Fibroblast of the aortic adventitia (primary cell): ENCODE data around the gene GPR161. TPM values are rescaled to one million over a fixed set of nuclear protein-coding genes. Genes with fewer than 3 reads are reported as not detected.
A peak's percentile ranks its signal among the peaks of the same experiment; 100 is the strongest.
"Not testable (repeated sequence)": the region's sequence is repeated elsewhere in the genome, so short reads cannot be mapped to it uniquely, and the experiment has no call there.

Experiments
- DNase-seq: peaks from one replicate; pipeline ENCODE4 v3.0.0-alpha.2; 2010; ENCODE audit warnings: low read depth
- H3K4me3 ChIP-seq: 2 replicates; pipeline ENCODE4 v1.5.1; 2011; ENCODE audit warnings: low read depth, mild to moderate bottlenecking, control low read depth, low read length, moderate library complexity
- CTCF ChIP-seq: IDR thresholded peaks from 2 replicates; pipeline ENCODE4 v1.5.1; 2011; ENCODE audit warnings: mild to moderate bottlenecking, low read length, control low read depth, inconsistent platforms; ENCODE audit not compliant: insufficient read depth
- total RNA-seq: library from RNA; depleted of rRNA; stranded (reverse); fragments of >200 nt; gene quantifications from 2 replicates; pipeline ENCODE4 v1.2.3, GENCODE V29; 2012; ENCODE audit warnings: low replicate concordance

Gene GPR161
- total RNA-seq, 1 donor: 12.3 TPM

- TF ChIP-seq CTCF: no peak
- H3K4me3 ChIP-seq: no peak overlapping the region
- no peak for DNase-seq
Observed at GRCh38 chr1:168065506-168065905, 71.2 kb downstream of the GPR161 start.

GRCh38 chr1:168064216-168064615 is 72.5 kb downstream of the GPR161 start:
- H3K4me3 ChIP-seq: no peak overlapping the region

GRCh38 chr1:168057921-168058320 is 78.8 kb downstream of the GPR161 start:
- no peak for TF ChIP-seq CTCF
- peak; percentile 41 for DNase-seq
- no peak overlapping the region for H3K4me3 ChIP-seq

More at GRCh38 chr1:168064216-168064615, 72.5 kb downstream of the GPR161 start:
- no peak for TF ChIP-seq CTCF
- DNase-seq: no peak

- no peak for TF ChIP-seq CTCF
- DNase-seq: no peak
- H3K4me3 ChIP-seq: no peak overlapping the region
Observed at GRCh38 chr1:168057355-168057754, 79.4 kb downstream of the GPR161 start.

- DNase-seq, H3K4me3 ChIP-seq: not testable (repeated sequence)
Observed at GRCh38 chr1:168056152-168056551, 80.6 kb downstream of the GPR161 start.

- no peak overlapping the region for H3K4me3 ChIP-seq
- no peak for DNase-seq
- no peak for TF ChIP-seq CTCF
Observed at GRCh38 chr1:168054117-168054516, 82.6 kb downstream of the GPR161 start.

GRCh38 chr1:168053681-168054080 is 83.0 kb downstream of the GPR161 start:
- no peak overlapping the region for H3K4me3 ChIP-seq
- TF ChIP-seq CTCF: no peak

More at GRCh38 chr1:168053681-168054080, 83.0 kb downstream of the GPR161 start:
- DNase-seq: no peak
